Stimulated activated CD4-positive, alpha-beta T cell treated with anti-CD3 and anti-CD28 coated beads, Interleukin-1b, Interleukin-23, amount 100 ng/mL, for 48 hours (primary cell): ENCODE data around the gene RRAD.
A peak's percentile ranks its signal among the peaks of the same experiment; 100 is the strongest.

Experiments used
- DNase-seq: peaks from one replicate; pipeline ENCODE4 v3.0.0-alpha.2; 2020

RRAD gene

GRCh38 chr16:66913081-66913480 is 12.3 kb downstream of the RRAD start:
- DNase-seq: no peak

- DNase-seq: no peak
Measured at GRCh38 chr16:66911801-66912200, 13.5 kb downstream of the RRAD start.

- DNase-seq: no peak
Measured at GRCh38 chr16:66911112-66911511, 14.2 kb downstream of the RRAD start.

- no peak for DNase-seq
Measured at GRCh38 chr16:66910175-66910940, 15.0 kb downstream of the RRAD start.

DNA sequence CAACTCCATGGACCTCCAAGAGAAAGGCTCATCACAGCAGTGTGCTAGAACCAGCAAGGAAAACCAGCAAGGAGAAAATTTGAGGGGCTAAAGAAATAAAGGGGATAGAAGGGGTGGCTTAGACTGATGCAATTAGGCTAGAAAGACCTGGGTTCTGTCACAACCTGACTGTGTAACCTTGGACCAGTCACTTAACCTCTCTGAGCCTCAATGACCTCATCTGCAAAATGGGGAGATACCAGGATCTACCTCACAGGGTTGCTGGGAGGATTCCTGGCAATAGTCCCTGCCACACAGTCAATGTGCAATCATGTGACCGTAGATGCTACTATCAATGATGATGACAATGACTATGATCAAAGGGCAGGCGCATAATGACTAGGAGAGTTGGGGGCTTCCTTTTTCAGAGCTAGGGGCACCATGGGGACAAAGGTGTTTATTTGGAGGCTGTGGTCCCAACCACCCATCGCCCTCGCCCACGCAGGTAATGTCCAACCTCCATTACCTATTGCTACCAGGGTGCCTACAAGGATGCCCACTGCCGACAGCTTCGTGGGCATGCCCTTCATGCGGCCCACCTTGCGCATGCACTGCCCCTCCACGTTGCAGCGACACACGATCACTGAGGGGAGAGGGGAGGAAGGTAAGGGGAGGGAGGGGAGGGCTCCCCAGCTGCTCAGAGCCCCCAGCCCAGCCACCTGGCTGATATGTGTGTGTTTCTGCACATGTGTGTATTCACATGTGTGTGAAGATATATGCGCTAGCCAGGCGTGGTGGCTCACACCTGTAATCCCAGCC is 16.4 kb downstream of the RRAD start:
- DNase-seq: no peak

DNA sequence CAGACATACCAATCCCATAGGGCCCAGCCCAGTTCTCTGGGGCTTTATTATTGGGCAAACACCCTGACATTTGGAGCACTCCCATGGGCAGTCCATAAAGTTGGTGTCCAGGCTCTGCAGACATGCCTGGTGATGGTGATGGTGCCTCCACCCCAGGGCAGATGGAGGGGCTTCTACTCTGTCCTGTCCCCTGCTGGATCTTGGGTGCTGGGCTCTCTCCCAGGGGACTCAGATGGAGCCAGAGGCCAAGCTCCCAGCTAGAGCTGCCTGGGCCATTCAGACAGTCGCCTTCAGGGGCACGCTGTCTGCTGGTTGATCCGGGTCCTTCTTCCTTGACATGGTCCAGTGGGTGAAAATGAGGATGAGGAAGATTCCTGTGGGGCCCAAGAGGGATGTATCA is 17.2 kb downstream of the RRAD start:
- no peak for DNase-seq

DNA sequence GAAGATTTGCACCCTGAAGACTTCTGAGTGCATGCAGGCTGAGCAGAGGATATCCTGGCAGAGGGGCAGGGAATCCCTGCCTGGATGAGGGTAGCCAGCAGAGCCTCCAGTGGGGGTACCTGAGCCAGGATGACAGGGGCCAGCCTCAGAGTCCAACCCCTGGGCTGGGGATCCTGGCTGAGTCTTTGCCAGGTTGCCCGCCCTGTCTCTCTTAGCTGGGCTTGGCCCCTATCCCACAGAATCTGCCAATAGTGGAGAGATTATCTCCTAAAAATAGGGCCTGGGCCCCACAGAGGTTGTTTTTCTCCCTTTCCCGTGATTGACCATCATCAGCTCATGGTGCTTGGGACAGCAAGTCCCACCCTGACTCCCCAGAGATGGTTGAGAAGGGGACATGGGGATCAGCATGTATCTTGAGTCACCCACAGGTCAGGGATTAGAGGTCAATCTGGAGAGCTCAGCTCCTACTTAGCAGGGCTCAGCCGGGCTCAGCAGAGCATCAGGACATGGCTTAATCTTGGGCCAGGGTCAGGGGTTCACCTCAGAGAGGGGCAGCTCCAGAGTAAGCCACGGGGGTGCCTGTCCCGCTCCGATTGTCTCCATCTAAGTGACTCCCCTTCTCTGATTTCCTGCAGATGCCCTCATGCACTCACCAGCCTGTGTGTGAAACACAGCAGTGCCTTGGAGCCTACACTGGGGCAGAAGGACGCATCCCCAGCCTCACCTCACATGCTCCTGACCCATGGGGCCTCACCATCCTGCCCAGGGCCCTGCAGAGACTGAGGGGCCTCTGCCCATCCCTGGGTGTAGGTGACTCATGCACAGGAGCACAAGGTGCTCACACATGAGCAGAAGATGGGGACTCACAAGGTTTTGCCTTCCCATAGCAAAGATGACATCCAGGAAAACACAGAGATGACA is 18.2 kb downstream of the RRAD start:
- no peak for DNase-seq

- DNase-seq: peak; percentile 58
Measured at GRCh38 chr16:66905633-66906539, 19.4 kb downstream of the RRAD start.

DNA sequence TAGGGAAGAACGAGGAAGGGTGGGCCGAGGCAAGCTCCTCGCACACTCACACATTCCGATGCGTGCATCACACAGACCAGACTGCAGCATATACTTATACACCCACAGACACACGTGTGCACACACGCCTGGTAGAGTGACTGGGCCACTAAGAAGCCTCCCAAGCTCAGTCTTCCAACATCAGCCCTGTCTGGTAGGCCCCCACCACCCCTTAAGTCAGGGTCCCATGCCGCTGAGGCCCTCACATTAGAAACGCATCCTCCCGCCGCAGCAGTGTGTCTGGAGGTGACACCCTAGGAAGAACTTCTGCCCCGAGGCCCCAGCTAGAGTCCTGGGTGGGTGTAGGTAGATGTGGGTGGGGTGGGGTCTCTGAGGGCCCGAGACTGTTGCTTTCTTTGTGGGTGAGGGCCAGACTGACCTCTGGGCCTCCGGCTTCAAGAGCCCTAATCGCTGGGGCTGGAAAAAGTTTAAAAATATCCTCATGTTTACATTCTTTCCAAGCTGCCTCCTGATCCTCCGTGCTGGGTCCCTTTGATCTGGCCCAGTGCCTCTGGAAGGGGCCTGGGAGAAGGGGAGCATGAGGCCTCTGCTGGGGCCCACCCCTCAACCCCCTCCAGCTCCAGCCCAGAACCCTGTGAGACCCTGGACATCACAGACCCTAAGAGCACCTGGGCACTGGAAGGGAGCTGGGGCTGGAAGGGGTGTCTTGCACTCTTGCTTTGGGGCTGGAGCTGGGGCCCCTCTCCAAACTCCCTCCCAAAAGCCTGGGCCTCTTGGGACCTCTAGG is 20.3 kb downstream of the RRAD start:
- no peak for DNase-seq

DNA sequence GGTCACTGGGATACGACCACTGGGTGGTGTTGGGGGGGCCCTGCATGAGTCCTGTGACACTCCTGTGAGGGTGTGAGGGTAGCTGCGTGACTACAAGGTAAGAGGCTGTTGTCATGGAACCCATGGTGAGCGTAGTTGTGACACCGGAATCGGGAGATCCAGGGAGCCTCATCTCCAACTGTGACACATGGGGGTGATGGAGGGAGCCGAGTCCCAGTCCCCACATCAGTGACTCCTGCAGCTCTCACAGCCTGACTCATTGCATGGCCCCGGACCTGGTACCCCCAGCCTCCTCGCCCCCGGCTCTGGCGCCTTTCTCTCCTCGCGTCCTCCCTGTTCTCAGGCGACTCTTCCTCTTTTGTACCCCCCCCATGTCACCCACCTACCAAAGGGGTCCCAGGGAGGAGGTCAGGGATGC is 20.9 kb downstream of the RRAD start:
- DNase-seq: no peak

DNA sequence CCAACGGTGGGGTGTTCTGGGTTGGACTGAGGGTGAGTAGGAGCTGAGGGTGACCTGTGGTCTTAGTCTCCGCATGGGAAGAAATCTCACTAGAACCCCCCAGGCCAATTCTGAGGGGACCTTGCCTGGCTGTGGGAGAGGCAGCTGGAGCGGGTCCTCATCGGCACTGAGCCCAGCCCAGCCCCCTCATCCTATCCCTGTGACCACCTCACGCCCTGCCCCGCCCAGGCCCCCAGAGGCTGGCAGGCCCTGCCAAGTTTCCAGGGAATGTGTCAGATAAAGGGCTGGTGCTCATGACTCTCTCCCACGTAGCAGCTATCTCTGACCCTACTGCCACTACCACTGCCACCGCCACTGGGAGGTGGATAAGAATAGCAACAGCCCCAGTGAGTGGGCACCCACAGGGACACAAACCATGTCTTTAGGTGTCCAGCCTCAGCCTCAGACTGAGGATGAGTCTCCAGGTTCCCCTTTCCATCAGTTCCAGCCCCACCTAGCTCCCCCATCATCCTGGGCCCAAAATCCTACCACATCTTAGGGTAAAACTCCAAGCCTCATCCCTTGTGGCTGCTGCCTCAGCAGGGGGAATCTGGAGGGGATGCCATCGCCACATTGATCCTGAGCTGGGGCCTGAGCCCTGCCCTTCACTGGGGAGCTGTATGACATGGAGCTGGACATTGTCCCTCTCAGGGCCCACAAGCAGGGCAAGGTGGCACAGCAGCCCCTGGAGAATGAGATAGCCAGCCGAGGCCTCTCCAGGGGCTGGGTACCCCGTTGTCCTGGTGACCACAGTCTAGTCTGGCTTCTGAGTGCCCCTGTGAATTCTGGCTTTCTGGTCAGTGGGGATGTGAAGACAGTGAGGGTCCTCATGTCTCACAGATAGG is 21.5 kb downstream of the RRAD start:
- DNase-seq: no peak

DNA sequence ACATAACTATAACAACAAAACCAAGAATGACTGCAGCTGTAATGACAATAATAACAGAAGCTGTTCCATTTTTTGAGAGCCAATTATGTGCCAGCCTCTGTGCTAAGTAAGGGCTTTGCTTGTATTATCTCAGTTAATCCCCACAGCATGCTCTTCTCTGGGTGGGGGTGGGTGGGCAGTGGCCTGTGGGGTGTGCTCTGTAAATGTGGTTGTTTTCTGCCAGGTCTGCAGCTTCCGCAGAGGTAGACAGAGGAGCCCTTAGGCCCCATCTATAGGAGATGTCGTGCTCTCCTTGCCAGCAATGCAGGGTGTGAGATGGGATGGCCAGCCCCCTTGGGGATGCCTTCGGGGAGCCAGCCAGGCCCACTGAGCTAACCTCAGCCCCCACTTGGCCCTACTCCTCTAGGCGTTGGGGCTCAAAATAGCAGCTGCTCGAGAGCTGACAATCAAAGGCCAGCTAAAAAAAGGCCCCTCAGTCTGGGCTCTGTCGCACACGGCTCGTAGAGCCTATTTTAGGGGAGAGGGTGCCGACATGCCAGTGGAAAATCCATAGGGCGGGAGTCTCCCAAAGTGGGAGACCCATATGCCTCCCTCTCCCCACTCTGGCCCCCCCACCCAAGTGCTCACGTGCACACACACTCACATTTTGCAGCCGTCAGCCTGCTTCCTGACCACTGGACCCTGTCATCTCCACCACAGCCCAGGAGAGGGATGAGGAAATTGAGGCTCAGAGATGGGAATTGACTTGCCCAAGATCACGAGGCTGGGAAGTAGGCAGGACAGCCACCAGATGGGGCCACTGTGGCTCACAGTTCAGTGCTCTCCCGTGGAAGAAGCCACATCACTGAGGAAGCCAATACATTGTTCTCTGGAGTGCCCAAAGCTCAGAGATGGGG is 22.4 kb downstream of the RRAD start:
- DNase-seq: no peak

GRCh38 chr16:66901626-66902025 is 23.7 kb downstream of the RRAD start:
- no peak for DNase-seq

GRCh38 chr16:66900721-66901441 is 24.5 kb downstream of the RRAD start:
- no peak for DNase-seq

DNA sequence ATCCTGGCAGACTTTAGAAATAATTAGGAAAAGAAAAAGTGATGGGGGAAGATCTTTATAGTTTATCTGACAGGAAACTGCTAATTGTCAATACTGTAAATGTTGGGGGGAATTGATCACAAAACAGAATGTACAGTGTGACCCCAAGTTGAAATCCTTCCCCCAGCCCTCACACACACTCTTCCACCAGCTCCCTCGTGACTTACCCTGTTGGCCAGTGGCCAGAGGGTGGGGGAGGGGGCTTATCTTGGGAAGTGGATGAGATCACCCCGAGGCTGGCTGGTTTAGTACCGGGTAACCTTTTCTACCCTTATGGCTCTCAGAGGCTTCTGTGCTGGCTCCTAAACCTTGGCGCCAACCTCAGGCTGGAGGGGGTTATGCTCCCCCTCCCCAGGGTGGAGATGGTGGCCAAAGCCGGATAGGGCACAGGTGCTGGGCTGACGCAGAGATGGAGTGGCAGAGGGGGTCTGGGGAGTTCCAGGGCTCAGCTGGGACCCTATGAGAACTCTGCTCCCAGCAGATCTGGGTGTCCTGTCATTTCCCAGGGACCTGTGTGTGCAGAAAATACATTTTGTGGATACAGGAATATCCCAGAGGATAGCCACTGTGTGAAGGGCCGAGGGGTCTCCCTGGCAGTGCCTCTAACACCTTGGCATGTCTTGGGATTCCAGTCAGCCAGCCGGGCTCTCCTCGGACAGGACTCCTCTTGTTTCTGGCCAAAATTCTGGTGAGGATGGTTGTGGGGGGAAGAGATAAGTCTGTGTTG is 25.2 kb downstream of the RRAD start:
- DNase-seq: no peak

DNA sequence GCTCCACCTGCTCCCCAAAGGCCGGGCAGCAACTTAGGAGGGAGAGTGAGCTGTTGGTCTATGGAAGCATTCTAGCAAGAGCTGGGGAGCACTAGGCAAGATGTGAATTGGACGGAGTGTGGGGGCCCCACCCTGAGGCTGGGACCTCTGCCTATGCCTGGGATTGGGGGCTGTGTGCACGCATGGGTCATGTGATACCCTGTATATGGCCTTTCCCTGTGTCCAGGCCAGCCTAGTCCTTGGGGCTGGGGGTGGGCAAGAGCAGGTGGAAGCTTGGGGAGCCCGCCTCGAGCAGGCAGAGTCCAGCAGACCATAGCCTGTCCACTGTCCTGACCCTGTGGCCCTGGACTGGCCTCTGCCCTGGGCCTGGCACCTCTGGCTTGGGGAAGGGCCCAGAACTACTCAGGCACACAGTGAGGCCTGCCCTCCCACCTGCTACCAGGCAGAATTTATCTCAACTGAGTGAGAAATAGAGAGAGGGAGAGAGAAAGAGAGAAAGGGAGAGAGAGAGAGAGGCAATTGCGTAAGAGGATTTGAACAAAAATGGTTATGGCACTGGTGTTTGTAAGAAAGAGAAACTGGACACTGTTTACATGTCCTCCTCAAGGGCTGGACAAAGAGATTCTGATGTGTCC is 25.9 kb downstream of the RRAD start:
- no peak for DNase-seq

DNA sequence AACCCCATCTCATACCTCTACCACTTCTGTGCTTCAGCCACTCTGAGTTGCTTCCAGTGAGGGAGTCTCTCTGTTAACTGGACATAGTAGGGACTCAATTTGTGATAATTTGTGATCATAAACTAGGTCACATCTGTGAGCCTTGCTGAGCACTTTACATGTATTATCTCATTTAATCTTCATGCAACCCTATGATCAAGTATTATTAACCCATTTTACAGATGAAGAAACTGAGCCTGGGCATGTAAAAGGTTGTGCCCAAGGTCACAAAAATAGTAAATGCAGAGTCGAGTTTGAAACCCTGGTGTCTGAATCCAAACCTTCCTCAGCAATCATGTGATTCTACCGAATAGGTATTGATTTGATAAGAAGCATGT is 26.4 kb downstream of the RRAD start:
- no peak for DNase-seq
